ENCODE results near the gene TRIM16.
"Not testable (repeated sequence)": the region's sequence is repeated elsewhere in the genome, so short reads cannot be mapped to it uniquely, and the experiment has no call there.

Gene TRIM16

DNA sequence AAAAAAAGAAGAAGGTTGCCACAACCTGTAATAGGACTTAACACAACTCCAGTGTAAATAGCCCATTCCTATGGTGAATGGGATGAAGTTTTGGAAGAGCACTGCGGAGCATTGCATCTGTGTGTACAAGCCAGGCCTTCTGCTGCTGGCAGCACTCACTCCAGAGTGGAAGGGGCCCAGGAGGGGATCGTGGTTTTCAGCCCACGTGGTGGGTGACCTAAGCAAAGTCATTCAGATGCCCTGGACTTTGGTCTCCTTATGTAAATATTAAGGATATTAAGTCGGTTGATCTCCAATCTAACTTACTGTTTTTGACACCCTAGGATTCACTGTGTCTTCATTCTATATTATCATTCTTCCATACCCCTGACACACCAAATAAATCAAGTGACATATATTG, 67.3 kb downstream of the TRIM16 start:
- not testable (repeated sequence) for DNase-seq (ENCODE audit: low read depth in 2 of 2)

DNA sequence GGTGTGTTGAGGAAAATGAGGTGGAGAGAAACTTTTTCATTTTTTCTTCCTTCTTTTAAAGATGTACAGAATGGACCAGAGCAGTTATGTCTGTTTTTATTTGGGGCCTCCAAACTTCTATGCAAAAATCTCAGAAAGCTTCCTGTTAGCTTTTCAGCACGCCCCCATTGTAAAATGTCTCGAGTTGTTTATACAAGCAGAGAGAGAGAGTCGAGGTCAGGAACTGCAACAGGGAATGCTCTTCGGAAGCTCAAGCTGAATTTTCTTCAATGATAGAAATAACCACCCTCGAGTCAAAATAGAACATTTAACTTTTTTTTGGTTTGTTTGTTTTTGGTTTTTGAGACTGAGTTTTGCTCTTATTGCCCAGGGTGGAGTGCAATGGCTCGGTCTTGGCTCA, 68.3 kb downstream of the TRIM16 start:
- DNase-seq (ENCODE audit: low read depth in 2 of 2): not testable (repeated sequence)

DNA sequence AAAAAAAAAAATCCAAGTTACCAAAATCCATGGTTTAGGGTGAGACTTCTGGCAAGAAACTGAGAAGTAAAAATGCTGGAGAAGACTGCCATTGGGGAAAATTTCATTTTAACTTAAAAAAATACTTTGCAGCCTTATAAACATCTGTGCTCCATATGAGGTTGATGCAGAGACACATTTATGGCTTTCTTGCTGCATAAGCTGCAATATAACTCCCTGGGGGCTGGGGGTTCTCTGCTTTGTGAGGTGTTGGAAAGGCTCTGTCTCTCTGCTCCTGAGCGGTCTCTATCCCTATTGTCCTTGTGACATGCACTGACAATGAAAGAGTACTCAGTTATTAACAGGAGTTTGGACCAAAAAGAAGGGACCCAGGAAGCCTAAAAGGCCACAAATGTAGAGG, 71.0 kb downstream of the TRIM16 start:
- not testable (repeated sequence) for DNase-seq (ENCODE audit: low read depth in 2 of 2)

DNA sequence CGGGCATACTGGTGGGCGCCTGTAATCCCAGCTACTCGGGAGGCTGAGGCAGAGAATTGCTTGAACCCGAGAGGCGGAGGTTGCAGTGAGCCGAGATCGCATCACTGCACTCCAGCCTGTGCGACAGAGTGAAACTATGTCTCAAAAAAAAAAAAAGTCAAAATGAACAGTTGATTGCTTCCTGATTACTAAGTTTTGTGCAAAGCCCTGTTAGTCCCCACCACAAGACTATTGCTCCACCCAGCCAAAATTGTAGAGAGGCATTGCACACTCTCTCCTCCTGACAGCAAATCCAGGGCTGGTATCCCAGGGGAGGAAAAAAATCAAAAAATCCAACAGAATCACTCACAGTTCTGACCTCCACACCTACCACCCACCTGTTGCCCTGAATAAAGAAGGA, 91.2 kb downstream of the TRIM16 start:
- DNase-seq (ENCODE audit: low read depth in 2 of 2): not testable (repeated sequence)

DNA sequence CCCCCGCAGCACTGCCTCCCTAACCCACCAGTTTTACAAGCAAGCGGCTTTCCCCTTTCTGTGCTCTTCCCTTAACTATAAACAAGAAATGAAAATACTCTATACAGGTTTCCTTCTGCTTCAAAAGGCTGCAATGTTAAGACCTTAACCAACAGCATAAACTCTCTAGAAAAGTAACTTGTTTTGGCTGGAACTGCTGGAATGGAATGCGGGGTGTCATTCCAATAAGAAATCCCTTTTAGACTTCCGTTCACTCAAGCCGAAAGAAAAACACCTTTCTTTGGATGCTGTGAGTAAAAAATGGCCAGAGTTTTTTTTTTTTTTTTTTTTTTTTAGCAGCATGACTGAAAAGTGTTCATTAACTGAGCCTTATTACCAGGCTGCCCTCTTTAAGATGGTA, 92.1 kb downstream of the TRIM16 start:
- DNase-seq (ENCODE audit: low read depth in 2 of 2): not testable (repeated sequence)

DNA sequence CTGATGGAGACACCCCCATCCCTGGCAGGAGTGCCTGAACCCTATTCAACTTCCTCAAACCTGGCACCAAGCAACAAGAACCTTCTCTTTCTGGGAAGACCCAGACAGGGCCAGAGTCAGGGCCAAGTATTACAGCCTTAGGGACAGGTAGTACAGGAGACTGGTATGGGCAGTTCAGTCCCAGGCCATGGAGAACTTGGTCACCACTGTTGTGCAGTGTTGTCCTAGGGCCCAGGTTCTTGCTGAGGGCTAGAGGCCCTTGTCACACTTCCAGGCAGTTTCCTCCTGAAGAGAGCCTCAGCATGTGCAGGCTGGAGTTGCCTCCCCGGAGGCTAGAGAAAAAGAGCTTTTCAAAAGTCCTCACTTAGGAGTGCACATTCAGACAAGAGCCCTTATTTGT, 93.3 kb downstream of the TRIM16 start:
- not testable (repeated sequence) for DNase-seq (ENCODE audit: low read depth in 2 of 2)

DNA sequence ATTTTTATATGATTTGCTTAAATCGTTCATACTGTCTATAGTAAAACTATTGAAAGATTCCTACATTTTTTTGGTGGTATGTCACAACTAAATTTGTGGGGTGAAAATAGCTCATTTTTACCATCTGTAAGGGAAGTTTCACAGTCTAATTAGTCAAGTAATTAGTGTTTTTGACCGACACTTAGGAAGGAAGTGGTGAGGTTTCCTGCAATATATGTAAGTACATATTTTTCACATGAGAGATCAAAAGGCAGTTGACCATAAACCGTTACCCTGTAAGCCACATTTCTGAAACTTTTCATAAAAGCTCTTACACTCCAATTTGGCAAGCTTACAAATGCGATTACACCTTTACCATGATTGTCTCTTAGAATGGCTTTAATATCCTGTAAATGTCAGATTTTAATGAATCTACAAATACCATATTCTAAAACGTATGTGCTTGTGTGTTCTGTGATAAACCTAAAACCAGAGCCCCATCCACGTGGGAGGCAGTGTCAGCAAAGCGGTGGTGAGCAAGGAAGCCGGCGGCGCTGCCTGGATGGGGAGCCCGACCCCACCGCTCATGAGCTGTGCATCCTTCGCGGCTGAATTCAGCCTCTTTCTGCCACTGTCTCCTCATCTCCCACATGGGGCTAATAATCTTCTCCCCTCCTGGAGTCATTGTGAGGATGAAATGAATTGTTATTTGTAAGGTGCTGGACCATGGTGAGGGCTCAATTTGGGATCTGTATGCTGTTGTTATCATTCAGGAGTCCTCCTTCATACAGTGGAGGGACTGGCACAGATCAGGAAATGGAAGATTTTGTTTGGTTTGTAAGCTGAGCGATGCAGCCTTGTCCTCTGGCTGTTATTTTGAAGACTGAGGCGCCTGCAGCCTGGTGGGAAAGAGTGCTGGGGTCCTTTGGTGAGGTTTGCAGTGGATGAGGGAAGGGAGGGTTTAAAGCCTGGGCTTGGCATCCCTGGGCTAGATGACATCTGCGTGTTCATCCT, 94.3 kb downstream of the TRIM16 start:
- not testable (repeated sequence) for DNase-seq (ENCODE audit: low read depth in 2 of 2)

DNA sequence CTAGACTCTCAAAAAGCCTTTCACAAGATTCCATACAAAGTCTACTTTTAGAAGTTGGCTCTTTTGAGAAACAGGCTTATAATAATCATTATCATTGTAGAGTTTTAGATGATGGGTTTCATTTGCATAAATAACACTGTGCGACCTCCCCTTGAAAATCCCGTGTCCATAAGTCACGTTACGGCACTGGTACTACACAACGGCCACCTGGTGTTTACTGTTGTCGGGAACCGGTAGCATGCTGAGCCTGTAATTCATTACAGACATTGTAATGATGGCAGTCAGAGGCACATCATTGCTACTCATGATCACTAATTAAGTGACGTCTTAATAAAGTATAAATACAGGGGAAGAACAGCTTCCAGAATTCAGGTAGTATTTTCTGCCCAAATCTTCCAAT, 96.1 kb downstream of the TRIM16 start:
- not testable (repeated sequence) for DNase-seq (ENCODE audit: low read depth in 2 of 2)

DNA sequence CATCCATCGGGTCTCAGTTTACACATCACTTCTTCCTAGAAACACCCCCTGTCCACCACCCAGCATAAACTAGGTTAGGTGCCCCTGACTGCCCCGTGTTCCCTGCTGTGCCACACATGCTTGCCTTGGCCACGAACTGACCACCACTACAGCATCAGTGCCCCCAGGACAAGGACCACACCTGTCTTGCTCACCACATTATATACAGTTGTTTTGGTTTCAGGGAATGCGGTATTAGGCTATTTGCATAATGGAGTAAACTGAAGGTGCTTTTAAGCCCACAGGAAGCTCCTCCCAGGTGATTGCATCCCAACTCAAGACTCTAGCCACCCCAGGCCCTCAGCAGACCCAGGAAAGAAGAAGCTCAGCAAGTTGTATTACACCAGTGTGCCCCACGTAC, 100.8 kb downstream of the TRIM16 start:
- not testable (repeated sequence) for DNase-seq (ENCODE audit: low read depth in 2 of 2)

DNA sequence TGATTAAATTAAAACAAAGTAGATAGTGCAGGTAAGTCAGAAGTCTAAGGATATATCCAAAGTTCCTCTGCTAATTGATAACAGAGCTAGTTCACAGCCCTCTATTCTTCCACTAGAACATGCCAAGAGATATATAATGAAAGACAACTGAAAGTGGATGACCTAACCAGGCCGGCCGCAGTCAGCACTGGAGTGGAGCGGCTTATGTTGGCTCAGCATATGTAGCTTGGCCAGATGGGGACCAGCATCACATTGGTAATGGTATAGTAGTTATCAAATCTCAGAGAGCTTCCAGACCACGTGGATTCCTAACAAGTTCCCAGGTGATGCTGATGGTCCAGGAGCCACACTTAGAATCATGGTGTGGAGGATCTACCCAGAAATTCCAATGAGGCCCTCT, 102.6 kb downstream of the TRIM16 start:
- DNase-seq (ENCODE audit: low read depth in 2 of 2): not testable (repeated sequence)
